ENCODE results near the gene MYL7.
"Not testable (repeated sequence)": the region's sequence is repeated elsewhere in the genome, so short reads cannot be mapped to it uniquely, and the experiment has no call there.

The MYL7 gene

GRCh38 chr7:44171901-44172300 lies 30.8 kb upstream of the MYL7 start:
- not testable (repeated sequence) for DNase-seq (ENCODE audit: low read depth)

GRCh38 chr7:44167920-44168319 lies 26.8 kb upstream of the MYL7 start:
- DNase-seq (ENCODE audit: low read depth), result no peak

GRCh38 chr7:44163591-44163990 lies 22.5 kb upstream of the MYL7 start:
- no peak for DNase-seq (ENCODE audit: low read depth)

GRCh38 chr7:44162785-44163395 lies 21.8 kb upstream of the MYL7 start:
- no peak for DNase-seq (ENCODE audit: low read depth)

- no peak for DNase-seq (ENCODE audit: low read depth)
These were observed 21.0 kb upstream of the MYL7 start for GRCh38 chr7:44162179-44162578.

GRCh38 chr7:44161371-44161770 lies 20.2 kb upstream of the MYL7 start:
- DNase-seq (ENCODE audit: low read depth), result no peak

- DNase-seq (ENCODE audit: low read depth), result no peak
These were observed 18.9 kb upstream of the MYL7 start for GRCh38 chr7:44159824-44160630.

GRCh38 chr7:44158873-44159631 lies 17.9 kb upstream of the MYL7 start:
- no peak for DNase-seq (ENCODE audit: low read depth)

GRCh38 chr7:44158096-44158872 lies 17.2 kb upstream of the MYL7 start:
- no peak for DNase-seq (ENCODE audit: low read depth)

GRCh38 chr7:44157116-44158080 lies 16.3 kb upstream of the MYL7 start:
- no peak for DNase-seq (ENCODE audit: low read depth)

GRCh38 chr7:44156453-44157010 lies 15.4 kb upstream of the MYL7 start:
- DNase-seq (ENCODE audit: low read depth), result no peak

GRCh38 chr7:44155191-44156185 lies 14.4 kb upstream of the MYL7 start:
- no peak for DNase-seq (ENCODE audit: low read depth)

GRCh38 chr7:44154703-44155102 lies 13.6 kb upstream of the MYL7 start:
- no peak for DNase-seq (ENCODE audit: low read depth)

GRCh38 chr7:44153948-44154335 lies 12.8 kb upstream of the MYL7 start:
- DNase-seq (ENCODE audit: low read depth), result no peak

- no peak for DNase-seq (ENCODE audit: low read depth)
These were observed 12.1 kb upstream of the MYL7 start for GRCh38 chr7:44152971-44153947.

- no peak for DNase-seq (ENCODE audit: low read depth)
These were observed 10.8 kb upstream of the MYL7 start for GRCh38 chr7:44151956-44152355.

GRCh38 chr7:44150966-44151941 lies 10.1 kb upstream of the MYL7 start:
- no peak for DNase-seq (ENCODE audit: low read depth)
